ENCODE measurements around the gene FAM174B. TPM values are rescaled to one million over a fixed set of nuclear protein-coding genes. Genes with fewer than 3 reads are reported as not detected.

Gene FAM174B
- total and polyA plus RNA-seq, 2 experiments from 2014 or later = 15.0 to 21.8 TPM

DNA sequence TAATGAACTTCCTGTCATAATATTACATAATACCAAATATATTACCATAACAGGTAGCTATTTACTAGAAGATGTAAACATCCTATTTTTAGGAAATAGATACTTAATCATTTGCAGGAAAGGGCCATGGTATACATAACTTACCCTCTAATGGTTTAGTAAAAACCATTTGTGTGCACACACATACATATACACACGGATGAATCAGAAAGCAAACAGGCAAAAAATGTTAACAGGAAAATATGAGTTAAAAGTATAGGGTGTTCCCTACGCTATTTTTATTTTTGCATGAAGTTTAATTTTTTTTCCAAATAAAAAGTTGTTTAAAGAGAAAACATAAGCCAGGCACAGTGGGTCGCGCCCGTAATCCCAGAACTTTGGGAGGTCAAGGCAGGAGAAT, 34.6 kb downstream of the FAM174B start:
- no peak overlapping the region for H3K27ac ChIP-seq (ENCODE audit: low read depth)
- H3F3A ChIP-seq (replicated peaks; ENCODE audit: low read depth) = no peaks in the 10 kb centered on the region
- no peak overlapping the region for H3K4me3 ChIP-seq
- no peaks in the 10 kb centered on the region for H3K36me3 ChIP-seq (ENCODE audit: insufficient read depth)
- no peak overlapping the region for H3K4me2 ChIP-seq
- no peak for ATAC-seq
- no peaks in the 10 kb centered on the region for H3K27me3 ChIP-seq (ENCODE audit: insufficient read depth)
- Mint-ChIP-seq H3K4me1 (peaks cover 24% of the 10 kb centered on the region), H3K36me3 (ENCODE audit: low read depth) (peaks cover 6% of the 10 kb centered on the region; the same call in 2 of the 3 replicates), H3K9me3 (no peaks in the 10 kb centered on the region), H3K27me3 (ENCODE audit: insufficient read depth, low read depth, poor library complexity) (no peaks in the 10 kb centered on the region), H3K4me3 (no peak overlapping the region), H3K27ac (no peak overlapping the region)
- H2AFZ ChIP-seq = no peak overlapping the region
- no peaks in the 10 kb centered on the region for H3K79me2 ChIP-seq (replicated peaks; ENCODE audit: insufficient read depth)
- no peaks in the 10 kb centered on the region for H3K9me2 ChIP-seq (ENCODE audit: insufficient read depth)
- TF ChIP-seq, protein P1, sequence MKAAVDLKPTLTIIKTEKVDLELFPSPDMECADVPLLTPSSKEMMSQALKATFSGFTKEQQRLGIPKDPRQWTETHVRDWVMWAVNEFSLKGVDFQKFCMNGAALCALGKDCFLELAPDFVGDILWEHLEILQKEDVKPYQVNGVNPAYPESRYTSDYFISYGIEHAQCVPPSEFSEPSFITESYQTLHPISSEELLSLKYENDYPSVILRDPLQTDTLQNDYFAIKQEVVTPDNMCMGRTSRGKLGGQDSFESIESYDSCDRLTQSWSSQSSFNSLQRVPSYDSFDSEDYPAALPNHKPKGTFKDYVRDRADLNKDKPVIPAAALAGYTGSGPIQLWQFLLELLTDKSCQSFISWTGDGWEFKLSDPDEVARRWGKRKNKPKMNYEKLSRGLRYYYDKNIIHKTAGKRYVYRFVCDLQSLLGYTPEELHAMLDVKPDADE (IDR thresholded peaks at IDR 0.05) = no peak
- TF ChIP-seq POLR2AphosphoS5 (IDR thresholded peaks at IDR 0.05; ENCODE audit: low read depth) = no peak
- no peak for TF ChIP-seq EZH2phosphoT487 (IDR thresholded peaks at IDR 0.05; ENCODE audit: unreplicated experiment)
- TF ChIP-seq JUNB (IDR thresholded peaks at IDR 0.05; ENCODE audit: unreplicated experiment) = no peak
- no peaks in the 10 kb centered on the region for H4K20me1 ChIP-seq (replicated peaks; ENCODE audit: insufficient read depth)
- 0 out of 2 replicates have a peak, but pooled peaks cover 10% of the 10 kb centered on the region for H3K4me1 ChIP-seq (ENCODE audit: insufficient read depth)
- no peak for DNase-seq (ENCODE audit: low spot score)

DNA sequence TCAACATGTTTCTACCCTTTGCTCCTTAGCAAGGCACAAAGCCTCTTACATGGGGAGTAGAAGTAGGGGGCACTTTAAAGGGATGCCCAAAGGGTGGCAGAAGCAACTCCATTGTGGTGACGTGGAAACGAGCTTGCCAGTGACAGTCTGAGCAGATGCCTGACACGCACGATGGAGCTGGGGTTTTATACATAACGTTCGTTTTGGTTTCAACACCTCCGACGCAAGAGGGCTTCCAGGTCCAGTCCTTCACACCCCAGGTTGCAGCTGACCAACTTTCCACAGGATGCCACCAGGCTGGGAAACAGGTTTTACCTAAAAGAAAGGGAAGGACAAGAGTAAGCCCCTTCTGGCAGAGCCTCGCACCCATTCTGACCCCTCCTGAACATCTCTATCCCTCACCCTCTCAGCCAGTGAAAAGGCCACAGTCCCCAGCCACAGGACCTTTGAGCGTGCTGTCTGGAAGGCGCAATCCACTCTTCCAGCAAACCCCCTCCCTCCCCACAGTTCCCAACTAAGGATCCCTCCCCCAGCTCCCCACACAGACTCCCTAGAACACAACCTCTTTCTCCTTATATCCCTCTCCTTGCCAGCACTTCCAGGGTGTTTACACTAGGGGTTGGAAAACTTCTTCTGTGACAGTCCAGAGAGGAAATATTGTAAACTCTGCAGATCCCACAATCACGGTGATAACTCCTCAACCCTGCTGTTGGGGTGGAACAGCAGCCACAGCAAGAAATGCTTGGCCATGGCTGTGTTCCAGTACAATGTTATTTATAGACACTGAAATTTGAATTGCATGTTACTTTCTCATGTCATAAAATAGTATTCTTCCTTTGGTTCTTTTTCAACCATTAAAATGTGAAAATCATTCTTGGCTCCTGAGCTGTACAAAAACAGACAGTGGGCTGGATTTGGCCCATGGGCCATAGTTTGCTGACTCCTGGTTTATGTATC, 36.2 kb downstream of the FAM174B start:
- Histone ChIP-seq H3F3A (replicated peaks; ENCODE audit: low read depth) (no peaks in the 10 kb centered on the region), H3K36me3 (ENCODE audit: insufficient read depth) (no peaks in the 10 kb centered on the region), H2AFZ (no peak overlapping the region), H3K4me2 (no peak overlapping the region), H3K4me3 (no peak overlapping the region), H3K27me3 (ENCODE audit: insufficient read depth) (no peaks in the 10 kb centered on the region), H3K4me1 (ENCODE audit: insufficient read depth) (0 out of 2 replicates have a peak, but pooled peaks cover 10% of the 10 kb centered on the region), H3K9me2 (ENCODE audit: insufficient read depth) (no peaks in the 10 kb centered on the region), H3K79me2 (replicated peaks; ENCODE audit: insufficient read depth) (no peaks in the 10 kb centered on the region), H3K27ac (ENCODE audit: low read depth) (no peak overlapping the region), H4K20me1 (replicated peaks; ENCODE audit: insufficient read depth) (no peaks in the 10 kb centered on the region)
- no peaks in the 10 kb centered on the region for H3K27me3 Mint-ChIP-seq (ENCODE audit: insufficient read depth, low read depth, poor library complexity)
- H3K4me1 Mint-ChIP-seq = peaks cover 21% of the 10 kb centered on the region
- peaks cover 6% of the 10 kb centered on the region; the same call in 2 of the 3 replicates for H3K36me3 Mint-ChIP-seq (ENCODE audit: low read depth)
- H3K27ac Mint-ChIP-seq = no peak overlapping the region; the same call in 1 of the 2 replicates
- no peak overlapping the region for H3K4me3 Mint-ChIP-seq
- H3K9me3 Mint-ChIP-seq = no peaks in the 10 kb centered on the region
- DNase-seq (ENCODE audit: low spot score) (no peak), ATAC-seq (no peak)
- TF ChIP-seq JUNB (IDR thresholded peaks at IDR 0.05; ENCODE audit: unreplicated experiment) = no peak
- TF ChIP-seq CREB1 (CRISPR knock-in tag; IDR thresholded peaks at IDR 0.05; ENCODE audit: low read depth) = no peak
- no peak for TF ChIP-seq STAT1 (IDR thresholded peaks at IDR 0.05; ENCODE audit: unreplicated experiment)
- TF ChIP-seq EZH2 (IDR thresholded peaks at IDR 0.05; ENCODE audit: low read depth, unreplicated experiment) = no peak
- TF ChIP-seq ZNF114 (CRISPR knock-in tag; IDR thresholded peaks at IDR 0.05) = no peak
- TF ChIP-seq, protein P1 (IDR thresholded peaks at IDR 0.05) = no peak
- TF ChIP-seq ZNF331 (CRISPR knock-in tag; IDR thresholded peaks at IDR 0.05; ENCODE audit: low read depth) = no peak
- TF ChIP-seq, protein P2, sequence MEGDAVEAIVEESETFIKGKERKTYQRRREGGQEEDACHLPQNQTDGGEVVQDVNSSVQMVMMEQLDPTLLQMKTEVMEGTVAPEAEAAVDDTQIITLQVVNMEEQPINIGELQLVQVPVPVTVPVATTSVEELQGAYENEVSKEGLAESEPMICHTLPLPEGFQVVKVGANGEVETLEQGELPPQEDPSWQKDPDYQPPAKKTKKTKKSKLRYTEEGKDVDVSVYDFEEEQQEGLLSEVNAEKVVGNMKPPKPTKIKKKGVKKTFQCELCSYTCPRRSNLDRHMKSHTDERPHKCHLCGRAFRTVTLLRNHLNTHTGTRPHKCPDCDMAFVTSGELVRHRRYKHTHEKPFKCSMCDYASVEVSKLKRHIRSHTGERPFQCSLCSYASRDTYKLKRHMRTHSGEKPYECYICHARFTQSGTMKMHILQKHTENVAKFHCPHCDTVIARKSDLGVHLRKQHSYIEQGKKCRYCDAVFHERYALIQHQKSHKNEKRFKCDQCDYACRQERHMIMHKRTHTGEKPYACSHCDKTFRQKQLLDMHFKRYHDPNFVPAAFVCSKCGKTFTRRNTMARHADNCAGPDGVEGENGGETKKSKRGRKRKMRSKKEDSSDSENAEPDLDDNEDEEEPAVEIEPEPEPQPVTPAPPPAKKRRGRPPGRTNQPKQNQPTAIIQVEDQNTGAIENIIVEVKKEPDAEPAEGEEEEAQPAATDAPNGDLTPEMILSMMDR (conservative IDR thresholded peaks at IDR 0.05; ENCODE audit: low read depth in 2 of 2) = no peak

Measured in GM23338 (cell line).